ENCODE measurements around the gene FHIT. TPM values are rescaled to one million over a fixed set of nuclear protein-coding genes. Genes with fewer than 3 reads are reported as not detected.

Gene FHIT
- total RNA-seq, 2 donors from 2014 or later: 8.7 to 12.7 TPM

DNA sequence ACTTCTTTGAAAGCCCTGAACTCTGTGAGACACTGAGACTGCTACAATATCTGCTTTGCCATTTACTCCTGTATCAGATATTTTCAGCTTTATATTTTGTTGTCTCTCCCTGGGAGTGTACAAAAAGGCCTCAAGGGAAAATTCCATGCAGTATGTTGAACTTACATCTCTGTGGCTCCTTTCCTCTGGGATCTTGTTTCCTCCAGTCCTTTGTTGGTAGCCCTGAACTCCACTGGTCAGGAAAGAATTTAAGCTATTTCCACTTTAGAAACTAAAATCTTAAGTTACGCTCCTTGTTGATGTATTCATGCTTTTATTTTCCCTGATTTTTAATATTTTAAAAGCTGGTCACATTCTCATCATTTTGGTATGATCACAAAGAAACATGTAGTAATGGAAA is 277.9 kb downstream of the FHIT start:
- intact Hi-C loops (cut with DNase I): no loop called here
- ATAC-seq: no peak
- no peak for DNase-seq

- ATAC-seq: no peak
- intact Hi-C loops (cut with DNase I): no loop called here
Observed at GRCh38 chr3:60972599-60972998, 278.7 kb downstream of the FHIT start.

GRCh38 chr3:60970850-60971249 is 280.4 kb downstream of the FHIT start:
- intact Hi-C loops (cut with DNase I): no loop called here
- no peak for DNase-seq
- no peak for ATAC-seq

More at GRCh38 chr3:60972599-60972998, 278.7 kb downstream of the FHIT start:
- DNase-seq: no peak

- ATAC-seq (no peak), DNase-seq (no peak)
- intact Hi-C loops (cut with DNase I): no loop called here
Observed at GRCh38 chr3:60967141-60967540, 284.1 kb downstream of the FHIT start.

DNA sequence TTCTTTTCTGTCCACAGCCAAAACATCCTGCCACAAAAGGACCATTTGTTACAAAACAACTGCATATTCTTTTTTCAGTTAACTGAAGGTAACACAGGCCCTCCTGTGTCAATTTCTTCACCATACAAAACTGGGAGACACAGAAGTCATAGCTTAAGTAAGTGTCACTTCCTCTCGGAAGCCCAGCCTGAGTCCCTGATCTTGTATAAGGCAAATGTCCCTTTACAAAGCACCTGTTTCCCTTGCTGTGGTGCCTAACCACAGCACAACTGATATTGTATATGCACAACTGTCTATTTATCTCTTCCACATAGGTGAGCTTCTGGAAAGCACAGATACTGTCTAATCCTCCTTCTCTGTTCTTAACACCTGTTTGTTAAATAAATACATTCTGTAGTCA is 293.7 kb downstream of the FHIT start:
- no peak for ATAC-seq
- intact Hi-C loops (cut with DNase I): no loop called here
- no peak for DNase-seq

GRCh38 chr3:60956729-60957128 is 294.5 kb downstream of the FHIT start:
- intact Hi-C loops (cut with DNase I): no loop called here
- ATAC-seq (no peak), DNase-seq (no peak)

GRCh38 chr3:60955034-60955433 is 296.2 kb downstream of the FHIT start:
- no peak for DNase-seq
- ATAC-seq: no peak
- intact Hi-C loops (cut with DNase I): no loop called here

- ATAC-seq (no peak), DNase-seq (no peak)
- intact Hi-C loops (cut with DNase I): no loop called here
Observed at GRCh38 chr3:60954048-60954447, 297.2 kb downstream of the FHIT start.

DNA sequence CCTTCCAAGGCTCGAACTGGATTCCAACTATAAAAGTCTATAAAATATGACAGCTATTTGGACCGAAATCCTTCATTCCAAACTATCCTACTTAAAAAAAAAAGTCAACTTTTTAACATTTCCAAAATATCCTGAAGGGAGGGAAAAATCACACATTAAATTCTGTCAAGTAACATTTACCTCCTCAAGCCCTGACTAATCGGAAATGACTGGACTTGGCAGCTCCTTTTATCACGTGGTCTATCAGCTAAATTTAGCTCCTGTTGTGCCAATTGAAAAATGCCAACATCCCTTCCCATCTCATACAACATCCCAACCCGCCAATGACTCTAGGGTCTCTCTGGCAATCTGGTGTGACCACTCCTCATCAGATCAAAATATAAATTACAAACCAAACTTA is 297.9 kb downstream of the FHIT start:
- intact Hi-C loops (cut with DNase I): no loop called here
- no peak for DNase-seq
- ATAC-seq: peak in 1 of 2 donors; percentile 27

DNA sequence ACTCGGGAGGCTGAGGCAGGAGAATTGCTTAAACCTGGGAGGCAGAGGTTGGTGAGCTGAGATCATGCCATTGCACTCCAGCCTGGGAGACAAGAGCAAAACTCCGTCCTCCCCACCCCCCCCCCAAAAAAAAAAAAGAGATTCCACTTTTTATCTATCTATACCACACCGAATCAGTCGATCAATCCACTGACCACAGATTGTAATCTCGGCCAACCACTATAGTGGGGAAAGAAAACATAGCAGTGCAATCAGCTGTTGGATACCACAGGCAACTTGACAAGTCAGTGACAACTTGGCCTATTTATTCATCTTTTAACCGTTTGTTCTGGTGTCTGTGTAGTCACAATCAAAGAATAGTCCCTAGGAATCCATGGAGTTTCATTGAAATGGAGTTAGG is 299.2 kb downstream of the FHIT start:
- no peak for ATAC-seq
- intact Hi-C loops (cut with DNase I): no loop called here
- no peak for DNase-seq

GRCh38 chr3:60949146-60949545 is 302.1 kb downstream of the FHIT start:
- intact Hi-C loops (cut with DNase I): no loop called here
- ATAC-seq (no peak), DNase-seq (no peak)

DNA sequence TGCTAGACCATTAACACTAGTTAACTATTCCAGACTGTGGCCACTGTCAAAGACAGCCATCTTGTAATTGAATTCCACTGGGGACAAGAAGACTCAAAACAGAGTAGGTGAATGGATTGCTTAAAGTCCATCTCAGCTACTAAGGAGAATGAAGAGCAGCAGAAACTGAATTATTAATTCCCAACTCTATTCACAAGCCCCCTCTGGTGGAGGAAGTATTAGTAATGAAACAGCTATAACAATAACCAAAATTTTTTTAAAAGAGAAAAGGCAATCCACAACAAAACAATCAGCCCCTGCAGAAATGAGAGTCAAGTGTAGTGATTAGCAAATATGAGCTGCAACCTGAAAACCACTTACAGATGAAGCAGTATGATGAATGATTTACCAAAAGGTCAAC is 302.8 kb downstream of the FHIT start:
- ATAC-seq (no peak), DNase-seq (no peak)
- intact Hi-C loops (cut with DNase I): no loop called here

DNA sequence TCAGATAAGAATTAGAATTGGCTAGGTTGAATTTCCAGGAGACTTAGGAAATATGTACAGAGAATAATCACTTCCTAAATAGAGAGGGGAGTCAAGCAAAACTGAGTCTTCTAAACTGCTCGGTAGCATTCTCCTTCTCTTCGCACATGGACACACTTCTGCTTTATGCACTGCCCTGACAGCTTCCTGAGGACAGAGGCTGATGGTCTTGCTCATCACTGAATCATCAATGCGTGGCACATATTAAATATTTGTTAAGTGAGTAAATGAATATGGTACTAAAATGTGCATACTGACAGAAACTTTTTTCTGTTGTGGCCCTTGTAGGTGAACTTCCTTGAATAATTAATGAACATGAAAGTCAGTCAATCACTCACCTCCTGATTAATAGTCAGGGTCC is 315.5 kb downstream of the FHIT start:
- DNase-seq (no peak), ATAC-seq (no peak)
- intact Hi-C loops (cut with DNase I): no loop called here

DNA sequence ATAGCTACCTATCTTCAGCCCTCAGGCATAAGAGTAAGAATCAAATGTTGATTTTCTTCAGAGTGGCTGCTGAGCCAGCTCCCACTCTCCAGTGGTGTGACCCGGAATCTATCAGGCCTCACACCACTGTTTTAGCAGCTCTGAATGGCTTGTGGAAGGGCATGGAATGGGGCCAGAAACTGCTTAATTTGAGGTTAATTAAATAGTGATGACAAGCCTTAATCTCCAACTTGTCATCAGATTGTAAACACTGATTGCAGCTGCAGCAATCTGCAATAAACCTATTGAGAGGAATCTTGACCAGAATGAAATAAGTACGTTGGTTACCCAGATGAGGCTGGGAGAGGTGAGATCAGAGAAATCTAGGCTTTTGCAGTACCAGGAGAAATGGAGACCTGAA is 317.4 kb downstream of the FHIT start:
- intact Hi-C loops (cut with DNase I): no loop called here
- DNase-seq (no peak), ATAC-seq (no peak)

- ATAC-seq (no peak), DNase-seq (no peak)
- intact Hi-C loops (cut with DNase I): no loop called here
Observed at GRCh38 chr3:60932643-60933042, 318.6 kb downstream of the FHIT start.

GRCh38 chr3:60932170-60932569 is 319.1 kb downstream of the FHIT start:
- intact Hi-C loops (cut with DNase I): no loop called here
- DNase-seq (no peak), ATAC-seq (no peak)

DNA sequence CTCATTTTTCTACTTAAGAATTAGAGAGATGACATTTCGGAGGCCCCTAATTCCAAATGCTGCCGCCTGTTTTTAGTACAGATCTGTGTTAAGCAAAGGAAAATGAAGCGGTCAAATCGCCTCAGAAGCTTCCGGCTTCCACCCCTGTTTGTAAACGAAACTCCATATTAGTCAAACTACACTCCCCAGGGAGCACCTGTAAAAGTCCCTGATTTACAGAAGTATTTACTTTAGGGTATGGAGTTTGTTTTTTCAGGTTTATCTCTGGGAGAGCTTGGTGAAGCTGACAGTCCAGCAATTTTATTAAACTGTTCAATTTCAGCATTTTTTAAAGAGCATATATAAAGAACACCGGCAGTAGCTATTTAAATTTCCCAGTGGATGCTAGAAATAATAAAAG is 319.8 kb downstream of the FHIT start:
- intact Hi-C loops (cut with DNase I): no loop called here
- ATAC-seq: no peak
- DNase-seq: no peak

GRCh38 chr3:60920519-60920918 is 330.7 kb downstream of the FHIT start:
- ATAC-seq (no peak), DNase-seq (no peak)
- intact Hi-C loops (cut with DNase I): no loop called here

GRCh38 chr3:60919296-60919695 is 332.0 kb downstream of the FHIT start:
- ATAC-seq (no peak), DNase-seq (no peak)
- intact Hi-C loops (cut with DNase I): no loop called here

- ATAC-seq (no peak), DNase-seq (peak; percentile 35)
- intact Hi-C loops (cut with DNase I): no loop called here
Observed at GRCh38 chr3:60917141-60917540, 334.1 kb downstream of the FHIT start.

GRCh38 chr3:60916546-60916945 is 334.7 kb downstream of the FHIT start:
- no peak for ATAC-seq
- intact Hi-C loops (cut with DNase I): no loop called here
- DNase-seq: no peak

GRCh38 chr3:60913474-60913873 is 337.8 kb downstream of the FHIT start:
- DNase-seq: no peak
- intact Hi-C loops (cut with DNase I): no loop called here
- no peak for ATAC-seq

Data from left cardiac atrium (tissue), 4 donors.